Aorta (tissue), 5 donors: ENCODE results near the gene HSPB9. TPM values are rescaled to one million over a fixed set of nuclear protein-coding genes. Genes with fewer than 3 reads are reported as not detected.

Experiments
- ATAC-seq: fragments of 200-7000 bp; cut with Tn5 transposase; one replicate; pipeline ENCODE4 v1.9.1; 2022; ENCODE audit warnings: moderate library complexity; ENCODE audit not compliant: low FRiP score
- DNase-seq, 2 donors: peaks; one replicate each; pipeline ENCODE4 v3.0.0-alpha.2; 2020
- H3K27ac ChIP-seq, 2 donors: one replicate each; pipeline ENCODE4 v1.5.1; 2013; ENCODE audit warnings: low read length in 2 of 2, mild to moderate bottlenecking in 2 of 2, moderate library complexity in 2 of 2, control low read depth in 1 of 2, inconsistent platforms in 1 of 2, low read depth in 1 of 2
- H3K27me3 ChIP-seq, 2 donors: one replicate each; pipeline ENCODE4 v1.6.1; 2013; ENCODE audit warnings: control low read depth in 1 of 2, low read length in 1 of 2, mild to moderate bottlenecking in 1 of 2, moderate library complexity in 1 of 2; ENCODE audit not compliant: insufficient read depth in 2 of 2, control insufficient read depth in 1 of 2
- H3K36me3 ChIP-seq, 2 donors: one replicate each; pipeline ENCODE4 v1.6.1; 2013; ENCODE audit warnings: control low read depth in 1 of 2, low read length in 1 of 2, mild to moderate bottlenecking in 1 of 2; ENCODE audit not compliant: insufficient read depth in 2 of 2, control insufficient read depth in 1 of 2
- H3K4me1 ChIP-seq, 2 donors: one replicate each; pipeline ENCODE4 v1.6.1; 2013; ENCODE audit warnings: low read length in 2 of 2, control low read depth in 1 of 2, mild to moderate bottlenecking in 1 of 2, moderate library complexity in 1 of 2; ENCODE audit not compliant: insufficient read depth in 2 of 2, control insufficient read depth in 1 of 2
- H3K4me3 ChIP-seq, 2 donors: one replicate each; pipeline ENCODE4 v1.5.1; 2013; ENCODE audit warnings: low read length in 2 of 2, control low read depth in 1 of 2, mild to moderate bottlenecking in 1 of 2
- H3K9me3 ChIP-seq: one replicate; pipeline ENCODE4 v1.6.1; 2013; ENCODE audit warnings: mild to moderate bottlenecking, low read length; ENCODE audit not compliant: control insufficient read depth
- WGBS, 2 donors: extraction: QIAGEN DNeasy Blood & Tissue Kit; methylation state at CpG; one replicate each; pipeline ENCODE4 v1.1.7; 2013; 5-methylcytosine and 5-hydroxymethylcytosine counted together
- intact Hi-C, 2 donors: fragments of 100-400 bp; cut with DNase I; formaldehyde crosslinking; loops; one replicate each; pipeline versions ENCODE4 v1.14.2 to v1.15.0; 2022
- long read RNA-seq, 2 donors: library from polyadenylated mRNA; unstranded; transcript quantifications; one replicate each; pipeline ENCODE4 v2.0.0, GENCODE V29; 2020 to 2021
- polyA plus RNA-seq, 2 donors: library from polyadenylated mRNA; stranded (reverse); fragments of 200-250 nt; gene quantifications; one replicate each; pipeline ENCODE4 v1.2.3, GENCODE V29; 2013
- total RNA-seq, 2 donors: library from RNA; stranded (reverse); fragmentation: NEBNext Ultra II Directional; extraction: Animal tissue kit (Norgen Biotek cat#: 25700); gene quantifications; one replicate each; pipeline ENCODE4 v1.2.1, GENCODE V29; 2021
- donor health status: healthy with polysubstance abuse.
- donor health status: Bipolar disorder and iron deficiency.
- donor health status: DM: no; HTN: no; CAD: no.
- donor health status: DM: no; HTN: no; CAD: no.
- donor health status: DM: yes; HTN: yes; CAD: no.

HSPB9 gene, protein sequence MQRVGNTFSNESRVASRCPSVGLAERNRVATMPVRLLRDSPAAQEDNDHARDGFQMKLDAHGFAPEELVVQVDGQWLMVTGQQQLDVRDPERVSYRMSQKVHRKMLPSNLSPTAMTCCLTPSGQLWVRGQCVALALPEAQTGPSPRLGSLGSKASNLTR
- total RNA-seq (not detected), polyA plus RNA-seq (under 1 TPM; 0.15 to 0.63 TPM)
- long read RNA-seq, donor 1, partial matches to known transcripts, result 0 of 4 reads
- long read RNA-seq, donor 1, other reads (novel, unspliced or antisense), result 0 of 4 reads
- long read RNA-seq, donor 2, transcript HSPB9-201 (1 exons, 1,922 nt), result major isoform, 5 of 5 reads
- long read RNA-seq, donor 2, partial matches to known transcripts, result 0 of 5 reads
- long read RNA-seq, donor 2, other reads (novel, unspliced or antisense), result 0 of 5 reads

- Histone ChIP-seq H3K4me1 (no peaks in the 10 kb centered on the region), H3K9me3 (no peaks in the 10 kb centered on the region), H3K27me3 (no peaks in the 10 kb centered on the region), H3K36me3 (peaks cover 0 to 5% of the 10 kb centered on the region in 2 donors), H3K27ac (no peak within 1 kb of the TSS), H3K4me3 (no peak within 1 kb of the TSS)
- peak in 1 of 2 donors; percentile 84 for DNase-seq
- ATAC-seq, result peak; percentile 48
- WGBS, 2 donors, result 53 to 55% methylated on average over 61 of the region's 61 CpGs
- intact Hi-C loops, result no loop called here
These were observed at the start of gene HSPB9 for GRCh38 chr17:42122371-42123303. TSS of gene HSPB9 (plus strand) at chr17:42122804. CDS start at chr17:42122851, 47 bp downstream.

DNA sequence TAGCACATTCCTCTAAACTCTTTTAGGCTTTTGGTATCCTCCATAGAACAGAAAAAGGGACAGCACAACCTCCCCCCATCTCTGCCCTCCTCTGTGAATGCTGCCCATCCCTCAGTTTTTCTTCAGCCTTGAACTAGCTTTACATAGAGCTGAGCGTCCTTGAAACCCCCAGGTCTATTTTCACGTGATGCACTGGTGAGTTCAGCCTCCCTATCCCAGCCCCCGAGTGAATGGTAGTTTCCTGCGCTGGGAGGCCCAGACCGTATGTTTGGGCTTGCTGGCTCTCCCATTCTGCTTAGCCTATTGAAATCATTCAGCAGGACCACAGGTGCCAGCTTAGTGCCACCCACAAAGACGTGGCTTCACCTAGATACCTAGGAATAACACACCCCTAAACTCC is 46.8 kb upstream of the HSPB9 start:
- no peak overlapping the region for H3K4me3 ChIP-seq
- no peaks in the 10 kb centered on the region for H3K27me3 ChIP-seq
- no peaks in the 10 kb centered on the region for H3K4me1 ChIP-seq
- DNase-seq, result no peak
- H3K36me3 ChIP-seq, result no peaks in the 10 kb centered on the region
- ATAC-seq, result no peak
- WGBS, 2 donors, result 76 to 79% methylated on average over 6 of the region's 6 CpGs
- H3K9me3 ChIP-seq, result no peaks in the 10 kb centered on the region
- intact Hi-C loops, result no loop called here
- no peak overlapping the region for H3K27ac ChIP-seq

GRCh38 chr17:42076797-42077559 is 45.6 kb upstream of the HSPB9 start:
- Histone ChIP-seq H3K36me3 (no peaks in the 10 kb centered on the region), H3K27me3 (no peaks in the 10 kb centered on the region), H3K9me3 (no peaks in the 10 kb centered on the region), H3K4me1 (no peaks in the 10 kb centered on the region), H3K4me3 (no peak overlapping the region), H3K27ac (no peak overlapping the region)
- ATAC-seq, result no peak
- 82 to 88% methylated on average over 4 of the region's 4 CpGs for WGBS, 2 donors
- DNase-seq, result no peak
- intact Hi-C loops, result no loop called here

- intact Hi-C loops, result no loop called here
- no peak overlapping the region for H3K27ac ChIP-seq
- H3K4me3 ChIP-seq, result no peak overlapping the region
- no peak for ATAC-seq
- WGBS, 2 donors, result 81 to 91% methylated on average over 5 of the region's 5 CpGs
- H3K9me3 ChIP-seq, result no peaks in the 10 kb centered on the region
- no peaks in the 10 kb centered on the region for H3K27me3 ChIP-seq
- H3K4me1 ChIP-seq, result no peaks in the 10 kb centered on the region
- no peaks in the 10 kb centered on the region for H3K36me3 ChIP-seq
- no peak for DNase-seq
These were observed 44.8 kb upstream of the HSPB9 start for GRCh38 chr17:42077755-42078154.

GRCh38 chr17:42078396-42079043 is 44.1 kb upstream of the HSPB9 start:
- 60% methylated on average over 8 of the region's 8 CpGs for WGBS, 2 donors
- Histone ChIP-seq H3K27me3 (no peaks in the 10 kb centered on the region), H3K4me1 (no peaks in the 10 kb centered on the region), H3K9me3 (no peaks in the 10 kb centered on the region), H3K4me3 (no peak overlapping the region), H3K36me3 (no peaks in the 10 kb centered on the region), H3K27ac (no peak overlapping the region)
- intact Hi-C loops, result no loop called here
- ATAC-seq, result no peak
- no peak for DNase-seq

GRCh38 chr17:42079541-42079940 is 43.1 kb upstream of the HSPB9 start:
- 67 to 80% methylated on average over 2 of the region's 2 CpGs for WGBS, 2 donors
- DNase-seq (no peak), ATAC-seq (no peak)
- H3K4me1 ChIP-seq, result no peaks in the 10 kb centered on the region
- no peaks in the 10 kb centered on the region for H3K27me3 ChIP-seq
- no peak overlapping the region for H3K27ac ChIP-seq
- no peaks in the 10 kb centered on the region for H3K9me3 ChIP-seq
- intact Hi-C loops, result no loop called here
- H3K4me3 ChIP-seq, result no peak overlapping the region
- no peaks in the 10 kb centered on the region for H3K36me3 ChIP-seq

- H3K4me3 ChIP-seq, result no peak overlapping the region
- no peaks in the 10 kb centered on the region for H3K4me1 ChIP-seq
- no peaks in the 10 kb centered on the region for H3K36me3 ChIP-seq
- H3K9me3 ChIP-seq, result no peaks in the 10 kb centered on the region
- no peak overlapping the region for H3K27ac ChIP-seq
- WGBS, 2 donors, result 87 to 92% methylated on average over 9 of the region's 9 CpGs
- intact Hi-C loops, result no loop called here
- H3K27me3 ChIP-seq, result no peaks in the 10 kb centered on the region
- DNase-seq (no peak), ATAC-seq (no peak)
These were observed 41.0 kb upstream of the HSPB9 start for GRCh38 chr17:42081516-42082129.
